ENCODE measurements around the gene PSME2. TPM values are rescaled to one million over a fixed set of nuclear protein-coding genes. Genes with fewer than 3 reads are reported as not detected.
A peak's percentile ranks its signal among the peaks of the same experiment; 100 is the strongest.

PSME2 gene
- total and polyA plus RNA-seq, 2 of the 13 experiments (the other 11 are each of a cell fraction or from before 2014, with no cell fraction given), result 332 to 716 TPM

- peak; percentile 99 for TF ChIP-seq ZNF407 (CRISPR knock-in tag; IDR thresholded peaks at IDR 0.05; ENCODE audit: not compliant biosample characterization)
- peak; percentile 66 for TF ChIP-seq MEIS2 (CRISPR knock-in tag; IDR thresholded peaks at IDR 0.05)
- TF ChIP-seq ZFP1 (CRISPR knock-in tag; IDR thresholded peaks at IDR 0.05), result peak; percentile 98
- TF ChIP-seq DZIP1 (CRISPR knock-in tag; IDR thresholded peaks at IDR 0.05), result peak; percentile 98; the same call in 1 of the 2 replicates
- TF ChIP-seq NCOA1 (CRISPR knock-in tag; IDR thresholded peaks at IDR 0.05), result peak; percentile 96; the same call in 1 of the 2 replicates
- TF ChIP-seq RCOR2 (CRISPR knock-in tag; IDR thresholded peaks at IDR 0.05), result peak; percentile 88
- TF ChIP-seq ZBTB26 (CRISPR knock-in tag; IDR thresholded peaks at IDR 0.05; ENCODE audit: borderline replicate concordance), result peak; percentile 84; the same call in 1 of the 2 replicates
- peak; percentile 92 for TF ChIP-seq ZNF142 (CRISPR knock-in tag; IDR thresholded peaks at IDR 0.05)
- peak; percentile 13; the same call in 1 of the 2 replicates for TF ChIP-seq SMC3 (IDR thresholded peaks at IDR 0.05; ENCODE audit: low read length)
- TF ChIP-seq SOX5 (CRISPR knock-in tag; IDR thresholded peaks at IDR 0.05; ENCODE audit: borderline replicate concordance), result peak; percentile 85
Observed at GRCh38 chr14:24188251-24189058, 42.0 kb upstream of the PSME2 start, which contains the start of gene IPO4 (continued).
